GM12878 (cell line): ENCODE results near the gene HAPLN2. TPM values are rescaled to one million over a fixed set of nuclear protein-coding genes. Genes with fewer than 3 reads are reported as not detected.

Experiments
- BACH1 ChIP-seq: fragments of 450-650 bp; IDR thresholded peaks from 2 replicates; pipeline ENCODE4 v1.6.1; 2017; ENCODE audit warnings: mild to moderate bottlenecking, borderline replicate concordance
- BRCA1 ChIP-seq: IDR thresholded peaks from 2 replicates; pipeline ENCODE4 v1.6.1; 2011; ENCODE audit warnings: low read depth, low read length, improper control_type of control experiment
- CHD1 ChIP-seq: IDR thresholded peaks from 2 replicates; pipeline ENCODE4 v1.6.1; 2012; ENCODE audit warnings: low read depth, low read length, improper control_type of control experiment
- CHD2 ChIP-seq: IDR thresholded peaks from 2 replicates; pipeline ENCODE4 v1.6.1; 2011; ENCODE audit warnings: low read depth, low read length, improper control_type of control experiment, borderline replicate concordance
- CHD4 ChIP-seq: fragments of 200-600 bp; sonication (generic); IDR thresholded peaks from 2 replicates; pipeline ENCODE4 v1.6.1; 2016; ENCODE audit warnings: mild to moderate bottlenecking
- EZH2 ChIP-seq: IDR thresholded peaks from 2 replicates; pipeline ENCODE4 v1.6.1; 2012; ENCODE audit warnings: low read depth, mild to moderate bottlenecking, control low read depth, inconsistent platforms, low read length, borderline replicate concordance; ENCODE audit not compliant: control insufficient read depth
- FOXM1 ChIP-seq: IDR thresholded peaks from 2 replicates; pipeline ENCODE4 v1.6.1; 2012; ENCODE audit warnings: low read depth, mild to moderate bottlenecking, inconsistent platforms, low read length, moderate library complexity
- GATAD2B ChIP-seq: fragments of 450-650 bp; conservative IDR thresholded peaks from 2 replicates; pipeline ENCODE4 v1.6.1; 2017; ENCODE audit warnings: low read depth, mild to moderate bottlenecking, moderate library complexity
- JUNB ChIP-seq: IDR thresholded peaks from 2 replicates; pipeline ENCODE4 v1.6.1; 2016; ENCODE audit warnings: antibody characterized with exemption, mild to moderate bottlenecking
- MXI1 ChIP-seq: fragments of 150-350 bp; IDR thresholded peaks from 2 replicates; pipeline ENCODE4 v1.6.1; 2011; ENCODE audit warnings: low read depth, mild to moderate bottlenecking, inconsistent platforms, low read length, improper control_type of control experiment
- MYC ChIP-seq: IDR thresholded peaks from 2 replicates; pipeline ENCODE4 v1.6.1; 2011; ENCODE audit warnings: mild to moderate bottlenecking, low read length, moderate library complexity, inconsistent platforms; ENCODE audit not compliant: insufficient read depth, insufficient replicate concordance, insufficient read length, severe bottlenecking
- NBN ChIP-seq: fragments of 450-650 bp; IDR thresholded peaks from 2 replicates; pipeline ENCODE4 v1.6.1; 2016
- NFYA ChIP-seq: IDR thresholded peaks from 2 replicates; pipeline ENCODE4 v1.6.1; 2011; ENCODE audit warnings: low read depth, mild to moderate bottlenecking, low read length, improper control_type of control experiment, borderline replicate concordance
- NRF1 ChIP-seq: conservative IDR thresholded peaks from 2 replicates; pipeline ENCODE4 v1.6.1; 2011; ENCODE audit warnings: mild to moderate bottlenecking, low read depth, low read length, improper control_type of control experiment
- PAX5 ChIP-seq: IDR thresholded peaks from 2 replicates; pipeline ENCODE4 v1.6.1; 2011; ENCODE audit warnings: low read depth, low read length, borderline replicate concordance
- RAD21 ChIP-seq: IDR thresholded peaks from 2 replicates; pipeline ENCODE4 v1.6.1; 2011; ENCODE audit warnings: mild to moderate bottlenecking, low read depth, low read length, moderate library complexity; ENCODE audit not compliant: insufficient read depth
- RELA ChIP-seq: fragments of 450-650 bp; IDR thresholded peaks from 2 replicates; pipeline ENCODE4 v1.8.0; 2014; ENCODE audit warnings: borderline replicate concordance; ENCODE audit not compliant: partially characterized antibody
- RUNX3 ChIP-seq: IDR thresholded peaks from 2 replicates; pipeline ENCODE4 v1.6.1; 2012; ENCODE audit warnings: low read length, inconsistent platforms
- SP1 ChIP-seq: IDR thresholded peaks from one replicate; pipeline ENCODE4 v1.6.1; 2011; ENCODE audit warnings: low read depth, low read length
- STAT1 ChIP-seq: fragments of 450-650 bp; conservative IDR thresholded peaks from 2 replicates; pipeline ENCODE4 v1.6.1; 2014; ENCODE audit warnings: antibody characterized with exemption, mild to moderate bottlenecking
- TBL1XR1 ChIP-seq: IDR thresholded peaks from 2 replicates; pipeline ENCODE4 v1.6.1; 2012; ENCODE audit warnings: low read depth, low read length, improper control_type of control experiment
- TCF12 ChIP-seq: IDR thresholded peaks from 2 replicates; pipeline ENCODE4 v1.6.1; 2011; ENCODE audit warnings: low read depth, mild to moderate bottlenecking, low read length
- ZNF274 ChIP-seq: IDR thresholded peaks from one replicate; pipeline ENCODE4 v1.8.0; 2011; ENCODE audit not compliant: insufficient read length, insufficient read depth
- ZNF622 ChIP-seq: fragments of 450-650 bp; IDR thresholded peaks from 2 replicates; pipeline ENCODE4 v1.6.1; 2017; ENCODE audit warnings: mild to moderate bottlenecking, inconsistent platforms
- ZSCAN29 ChIP-seq: fragments of 450-650 bp; IDR thresholded peaks from 2 replicates; pipeline ENCODE4 v1.6.1; 2017; ENCODE audit warnings: mild to moderate bottlenecking, moderate library complexity
- ZZZ3 ChIP-seq: IDR thresholded peaks from 2 replicates; pipeline ENCODE4 v1.6.1; 2011; ENCODE audit warnings: low read depth; ENCODE audit not compliant: control insufficient read depth, insufficient read length
- polyA plus RNA-seq, 11 experiments: library from polyadenylated mRNA; depleted of rRNA in 4 of 11; unstranded in 6 of 11; stranded (reverse) in 5 of 11; fragments of >200 nt; fragmentation: Nextera tagmentation in 4 of 11; fragmentation: Illumina TruSeq in 1 of 11; extraction: Ambion mirVana in 4 of 11; extraction: Trizol in 1 of 11; gene quantifications; 1 replicate in 1 of 11; 2 replicates in 10 of 11; pipeline versions ENCODE4 v1.2.1 to v1.2.3, GENCODE V29; 2011 to 2016; ENCODE audit warnings: inconsistent platforms in 2 of 11, missing spikeins in 2 of 11, low read depth in 1 of 11
- total RNA-seq, 4 experiments: library from RNA; depleted of rRNA in 3 of 4; stranded (reverse); fragments of >200 nt in 3 of 4; fragmentation: Illumina TruSeq in 1 of 4; extraction: Trizol in 1 of 4; gene quantifications; 2 replicates each; pipeline versions ENCODE4 v1.2.1 to v1.2.3, GENCODE V29; 2013 to 2021
- TF ChIP-seq, protein P1 (sequence below), 3 experiments: IDR thresholded peaks in 2 of 3; conservative IDR thresholded peaks in 1 of 3; 2 replicates each; pipeline ENCODE4 v1.5.1; 2011; ENCODE audit warnings: low read depth in 3 of 3, low read length in 3 of 3, mild to moderate bottlenecking in 3 of 3, control low read depth in 2 of 3, moderate library complexity in 2 of 3, inconsistent platforms in 1 of 3, mixed read lengths in 1 of 3; ENCODE audit not compliant: control insufficient read depth in 2 of 3, insufficient read depth in 1 of 3; ENCODE audit errors: extremely low read depth in 1 of 3
- TF ChIP-seq, protein P2 (sequence below): IDR thresholded peaks from 2 replicates; pipeline ENCODE4 v1.6.1; 2012; ENCODE audit warnings: low read depth, low read length, improper control_type of control experiment
- TF ChIP-seq, protein P3 (sequence below): IDR thresholded peaks from 2 replicates; pipeline ENCODE4 v1.6.1; 2012; ENCODE audit warnings: mild to moderate bottlenecking, low read depth, low read length

HAPLN2 gene
- total and polyA plus RNA-seq, 10 of the 15 experiments (the other 5 are each of a cell fraction or from before 2014, with no cell fraction given) = 0.15 to 0.24 TPM; not detected in 8

- TF ChIP-seq, protein P1, sequence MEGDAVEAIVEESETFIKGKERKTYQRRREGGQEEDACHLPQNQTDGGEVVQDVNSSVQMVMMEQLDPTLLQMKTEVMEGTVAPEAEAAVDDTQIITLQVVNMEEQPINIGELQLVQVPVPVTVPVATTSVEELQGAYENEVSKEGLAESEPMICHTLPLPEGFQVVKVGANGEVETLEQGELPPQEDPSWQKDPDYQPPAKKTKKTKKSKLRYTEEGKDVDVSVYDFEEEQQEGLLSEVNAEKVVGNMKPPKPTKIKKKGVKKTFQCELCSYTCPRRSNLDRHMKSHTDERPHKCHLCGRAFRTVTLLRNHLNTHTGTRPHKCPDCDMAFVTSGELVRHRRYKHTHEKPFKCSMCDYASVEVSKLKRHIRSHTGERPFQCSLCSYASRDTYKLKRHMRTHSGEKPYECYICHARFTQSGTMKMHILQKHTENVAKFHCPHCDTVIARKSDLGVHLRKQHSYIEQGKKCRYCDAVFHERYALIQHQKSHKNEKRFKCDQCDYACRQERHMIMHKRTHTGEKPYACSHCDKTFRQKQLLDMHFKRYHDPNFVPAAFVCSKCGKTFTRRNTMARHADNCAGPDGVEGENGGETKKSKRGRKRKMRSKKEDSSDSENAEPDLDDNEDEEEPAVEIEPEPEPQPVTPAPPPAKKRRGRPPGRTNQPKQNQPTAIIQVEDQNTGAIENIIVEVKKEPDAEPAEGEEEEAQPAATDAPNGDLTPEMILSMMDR (IDR thresholded peaks at IDR 0.05 in 2 of 3, conservative IDR thresholded peaks at IDR 0.05 in 1 of 3; ENCODE audit: control insufficient read depth in 2 of 3, extremely low read depth in 1 of 3, insufficient read depth in 1 of 3, low read depth in 3 of 3, low read length in 3 of 3) = peak; percentile 75 to 93 (median 80)
- TF ChIP-seq CHD2 (no peak), NBN (no peak), BACH1 (peak; percentile 53; the same call in 1 of the 2 replicates), RUNX3 (no peak), TCF12 (no peak), EZH2 (peak; percentile 91; the same call in 1 of the 2 replicates), TBL1XR1 (no peak), RELA (no peak), ZNF274 (no peak), GATAD2B (no peak), FOXM1 (no peak), ZZZ3 (no peak), CHD1 (no peak), STAT1 (no peak), MXI1 (no peak), MYC (no peak), NRF1 (no peak), BRCA1 (no peak), ZNF622 (no peak), NFYA (no peak), RAD21 (peak; percentile 64), ZSCAN29 (no peak), CHD4 (no peak), PAX5 (no peak), SP1 (no peak), JUNB (no peak)
- TF ChIP-seq, protein P2, sequence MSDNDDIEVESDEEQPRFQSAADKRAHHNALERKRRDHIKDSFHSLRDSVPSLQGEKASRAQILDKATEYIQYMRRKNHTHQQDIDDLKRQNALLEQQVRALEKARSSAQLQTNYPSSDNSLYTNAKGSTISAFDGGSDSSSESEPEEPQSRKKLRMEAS = no peak
- TF ChIP-seq, protein P3, sequence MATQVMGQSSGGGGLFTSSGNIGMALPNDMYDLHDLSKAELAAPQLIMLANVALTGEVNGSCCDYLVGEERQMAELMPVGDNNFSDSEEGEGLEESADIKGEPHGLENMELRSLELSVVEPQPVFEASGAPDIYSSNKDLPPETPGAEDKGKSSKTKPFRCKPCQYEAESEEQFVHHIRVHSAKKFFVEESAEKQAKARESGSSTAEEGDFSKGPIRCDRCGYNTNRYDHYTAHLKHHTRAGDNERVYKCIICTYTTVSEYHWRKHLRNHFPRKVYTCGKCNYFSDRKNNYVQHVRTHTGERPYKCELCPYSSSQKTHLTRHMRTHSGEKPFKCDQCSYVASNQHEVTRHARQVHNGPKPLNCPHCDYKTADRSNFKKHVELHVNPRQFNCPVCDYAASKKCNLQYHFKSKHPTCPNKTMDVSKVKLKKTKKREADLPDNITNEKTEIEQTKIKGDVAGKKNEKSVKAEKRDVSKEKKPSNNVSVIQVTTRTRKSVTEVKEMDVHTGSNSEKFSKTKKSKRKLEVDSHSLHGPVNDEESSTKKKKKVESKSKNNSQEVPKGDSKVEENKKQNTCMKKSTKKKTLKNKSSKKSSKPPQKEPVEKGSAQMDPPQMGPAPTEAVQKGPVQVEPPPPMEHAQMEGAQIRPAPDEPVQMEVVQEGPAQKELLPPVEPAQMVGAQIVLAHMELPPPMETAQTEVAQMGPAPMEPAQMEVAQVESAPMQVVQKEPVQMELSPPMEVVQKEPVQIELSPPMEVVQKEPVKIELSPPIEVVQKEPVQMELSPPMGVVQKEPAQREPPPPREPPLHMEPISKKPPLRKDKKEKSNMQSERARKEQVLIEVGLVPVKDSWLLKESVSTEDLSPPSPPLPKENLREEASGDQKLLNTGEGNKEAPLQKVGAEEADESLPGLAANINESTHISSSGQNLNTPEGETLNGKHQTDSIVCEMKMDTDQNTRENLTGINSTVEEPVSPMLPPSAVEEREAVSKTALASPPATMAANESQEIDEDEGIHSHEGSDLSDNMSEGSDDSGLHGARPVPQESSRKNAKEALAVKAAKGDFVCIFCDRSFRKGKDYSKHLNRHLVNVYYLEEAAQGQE = no peak
These were observed 6.3 kb downstream of the HAPLN2 start (continued) for GRCh38 chr1:156625436-156626078.
